OCI-LY1 (cell line): ENCODE results near the gene SYT1.

Experiments
- H2AFZ ChIP-seq: fragments of 200-600 bp; sonication (generic), shearing (Covaris generic); 2 replicates; pipeline ENCODE4 v1.6.0; 2014; ENCODE audit warnings: antibody characterized with exemption, mild to moderate bottlenecking, low read length
- H3F3A ChIP-seq: fragments of 200-600 bp; sonication (generic), shearing (Covaris generic); 2 replicates; pipeline ENCODE4 v1.6.0; 2014; ENCODE audit warnings: mild to moderate bottlenecking, antibody characterized with exemption, low read length, moderate library complexity; ENCODE audit not compliant: insufficient read depth
- H3K27ac ChIP-seq: fragments of 200-600 bp; sonication (generic); 2 replicates; pipeline ENCODE4 v1.5.1; 2014; ENCODE audit warnings: low read length, mixed run types, mild to moderate bottlenecking, low read depth; ENCODE audit not compliant: poor library complexity, severe bottlenecking
- H3K27me3 ChIP-seq: fragments of 200-600 bp; sonication (generic); 2 replicates; pipeline ENCODE4 v1.6.0; 2014; ENCODE audit warnings: antibody characterized with exemption, mild to moderate bottlenecking, low read length, moderate library complexity; ENCODE audit not compliant: insufficient read depth
- H3K36me3 ChIP-seq: fragments of 200-600 bp; sonication (generic); 2 replicates; pipeline ENCODE4 v1.6.1; 2014; ENCODE audit warnings: mild to moderate bottlenecking, antibody characterized with exemption, low read length, moderate library complexity, mixed read lengths; ENCODE audit not compliant: insufficient read depth
- H3K4me1 ChIP-seq: fragments of 200-600 bp; sonication (generic); 2 replicates; pipeline ENCODE4 v1.5.1; 2014; ENCODE audit warnings: mild to moderate bottlenecking, low read length, moderate library complexity; ENCODE audit not compliant: insufficient read depth, severe bottlenecking
- H3K4me2 ChIP-seq: fragments of 200-600 bp; sonication (generic), shearing (Covaris generic); 2 replicates; pipeline ENCODE4 v1.6.1; 2014; ENCODE audit warnings: low read length
- H3K4me3 ChIP-seq: fragments of 200-600 bp; sonication (generic); 2 replicates; pipeline ENCODE4 v1.5.1; 2014; ENCODE audit warnings: low read length, low read depth, mild to moderate bottlenecking, mixed read lengths; ENCODE audit not compliant: poor library complexity, severe bottlenecking
- H3K79me2 ChIP-seq: fragments of 200-600 bp; shearing (Covaris generic); 2 replicates; pipeline ENCODE4 v1.6.1; 2016; ENCODE audit warnings: mixed run types, low read length, mixed read lengths; ENCODE audit not compliant: insufficient read depth
- H3K9ac ChIP-seq: fragments of 200-600 bp; sonication (generic), shearing (Covaris generic); 2 replicates; pipeline ENCODE4 v1.6.1; 2014; ENCODE audit warnings: mild to moderate bottlenecking, low read length, mixed read lengths
- H3K9me2 ChIP-seq: fragments of 200-600 bp; sonication (generic), shearing (Covaris generic); 2 replicates; pipeline ENCODE4 v1.6.1; 2014; ENCODE audit warnings: low read depth, mild to moderate bottlenecking, low read length, mixed read lengths
- H3K9me3 ChIP-seq: fragments of 200-600 bp; shearing (Covaris generic); 2 replicates; pipeline ENCODE4 v1.6.1; 2014; ENCODE audit warnings: low read length, mixed read lengths
- H4K20me1 ChIP-seq: fragments of 200-600 bp; sonication (generic), shearing (Covaris generic); 2 replicates; pipeline ENCODE4 v1.6.0; 2016; ENCODE audit warnings: mild to moderate bottlenecking, low read length; ENCODE audit not compliant: insufficient read depth
- CTCF ChIP-seq: fragments of 200-600 bp; sonication (generic), shearing (Covaris generic); IDR thresholded peaks from 2 replicates; pipeline ENCODE4 v1.5.1; 2017; ENCODE audit warnings: mild to moderate bottlenecking, antibody characterized with exemption, low read length, moderate library complexity, mixed read lengths
- EZH2 ChIP-seq: fragments of 200-600 bp; sonication (generic), shearing (Covaris generic); IDR thresholded peaks from 2 replicates; pipeline ENCODE4 v1.8.0; 2017; ENCODE audit warnings: borderline replicate concordance, mixed run types, mild to moderate bottlenecking, antibody characterized with exemption, low read length, moderate library complexity, mixed read lengths

The SYT1 gene

GRCh38 chr12:79127271-79127751, 262.7 kb downstream of the SYT1 start:
- Histone ChIP-seq H3K4me1 (no peaks in the 10 kb centered on the region), H3K36me3 (no peaks in the 10 kb centered on the region), H3K79me2 (no peaks in the 10 kb centered on the region), H3K4me3 (no peak overlapping the region), H3F3A (no peaks in the 10 kb centered on the region), H3K9me2 (no peaks in the 10 kb centered on the region), H4K20me1 (no peaks in the 10 kb centered on the region), H2AFZ (no peak overlapping the region), H3K27ac (no peak overlapping the region), H3K9ac (no peak overlapping the region), H3K27me3 (no peaks in the 10 kb centered on the region), H3K4me2 (no peak overlapping the region), H3K9me3 (no peaks in the 10 kb centered on the region)
- no peak for TF ChIP-seq CTCF
- no peak for TF ChIP-seq EZH2

GRCh38 chr12:79128956-79129355, 264.4 kb downstream of the SYT1 start:
- no peak for TF ChIP-seq EZH2
- TF ChIP-seq CTCF, result no peak

GRCh38 chr12:79138872-79139271, 274.3 kb downstream of the SYT1 start:
- H3K4me2 ChIP-seq, result no peak overlapping the region
- no peak overlapping the region for H2AFZ ChIP-seq
- no peaks in the 10 kb centered on the region for H3K9me3 ChIP-seq
- no peaks in the 10 kb centered on the region for H3K79me2 ChIP-seq
- no peaks in the 10 kb centered on the region for H3K36me3 ChIP-seq
- H3K9me2 ChIP-seq, result no peaks in the 10 kb centered on the region
- H3K4me1 ChIP-seq, result no peaks in the 10 kb centered on the region
- TF ChIP-seq EZH2 (no peak), CTCF (no peak)
- no peak overlapping the region for H3K4me3 ChIP-seq
- H4K20me1 ChIP-seq, result no peaks in the 10 kb centered on the region
- no peak overlapping the region for H3K9ac ChIP-seq
- no peak overlapping the region for H3K27ac ChIP-seq
- no peaks in the 10 kb centered on the region for H3K27me3 ChIP-seq
- H3F3A ChIP-seq, result no peaks in the 10 kb centered on the region

More at GRCh38 chr12:79128956-79129355, 264.4 kb downstream of the SYT1 start:
- Histone ChIP-seq H3K9me3 (no peaks in the 10 kb centered on the region), H3F3A (no peaks in the 10 kb centered on the region), H3K4me2 (no peak overlapping the region), H4K20me1 (no peaks in the 10 kb centered on the region), H3K9me2 (no peaks in the 10 kb centered on the region), H3K79me2 (no peaks in the 10 kb centered on the region), H3K4me1 (no peaks in the 10 kb centered on the region), H3K9ac (no peak overlapping the region), H3K4me3 (no peak overlapping the region), H3K36me3 (no peaks in the 10 kb centered on the region), H2AFZ (no peak overlapping the region), H3K27me3 (no peaks in the 10 kb centered on the region), H3K27ac (no peak overlapping the region)
